GM12801 (cell line): ENCODE measurements around the gene ZNF423.

Experiments used
- TF ChIP-seq, protein P1 (sequence below): IDR thresholded peaks from one replicate; pipeline ENCODE4 v1.5.1; 2011; ENCODE audit warnings: control low read depth; ENCODE audit not compliant: insufficient read length; ENCODE audit errors: extremely low read depth

Gene ZNF423

GRCh38 chr16:49811644-49812334 is 44.1 kb downstream of the ZNF423 start:
- TF ChIP-seq, protein P1, sequence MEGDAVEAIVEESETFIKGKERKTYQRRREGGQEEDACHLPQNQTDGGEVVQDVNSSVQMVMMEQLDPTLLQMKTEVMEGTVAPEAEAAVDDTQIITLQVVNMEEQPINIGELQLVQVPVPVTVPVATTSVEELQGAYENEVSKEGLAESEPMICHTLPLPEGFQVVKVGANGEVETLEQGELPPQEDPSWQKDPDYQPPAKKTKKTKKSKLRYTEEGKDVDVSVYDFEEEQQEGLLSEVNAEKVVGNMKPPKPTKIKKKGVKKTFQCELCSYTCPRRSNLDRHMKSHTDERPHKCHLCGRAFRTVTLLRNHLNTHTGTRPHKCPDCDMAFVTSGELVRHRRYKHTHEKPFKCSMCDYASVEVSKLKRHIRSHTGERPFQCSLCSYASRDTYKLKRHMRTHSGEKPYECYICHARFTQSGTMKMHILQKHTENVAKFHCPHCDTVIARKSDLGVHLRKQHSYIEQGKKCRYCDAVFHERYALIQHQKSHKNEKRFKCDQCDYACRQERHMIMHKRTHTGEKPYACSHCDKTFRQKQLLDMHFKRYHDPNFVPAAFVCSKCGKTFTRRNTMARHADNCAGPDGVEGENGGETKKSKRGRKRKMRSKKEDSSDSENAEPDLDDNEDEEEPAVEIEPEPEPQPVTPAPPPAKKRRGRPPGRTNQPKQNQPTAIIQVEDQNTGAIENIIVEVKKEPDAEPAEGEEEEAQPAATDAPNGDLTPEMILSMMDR, result no peak

DNA sequence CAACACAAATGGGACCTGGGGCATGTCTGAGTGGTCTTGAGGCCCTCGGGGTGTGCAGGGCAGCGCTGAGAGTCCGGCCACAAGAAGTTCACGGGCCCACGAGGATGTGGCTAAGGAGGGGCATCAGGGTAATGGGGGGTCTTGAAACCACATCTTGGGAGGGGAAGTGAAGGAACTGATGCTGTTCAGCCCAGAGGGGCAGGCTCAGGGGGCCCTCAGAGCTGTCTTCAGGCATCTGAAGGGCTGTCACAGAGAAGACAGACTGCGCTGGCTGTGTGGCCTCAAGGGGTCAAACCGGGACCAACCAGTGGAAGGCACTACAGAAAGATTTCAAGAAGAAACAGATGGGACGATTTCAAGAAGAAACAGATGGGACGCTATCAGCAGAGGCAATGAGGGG is 45.1 kb downstream of the ZNF423 start:
- TF ChIP-seq, protein P1, result no peak

DNA sequence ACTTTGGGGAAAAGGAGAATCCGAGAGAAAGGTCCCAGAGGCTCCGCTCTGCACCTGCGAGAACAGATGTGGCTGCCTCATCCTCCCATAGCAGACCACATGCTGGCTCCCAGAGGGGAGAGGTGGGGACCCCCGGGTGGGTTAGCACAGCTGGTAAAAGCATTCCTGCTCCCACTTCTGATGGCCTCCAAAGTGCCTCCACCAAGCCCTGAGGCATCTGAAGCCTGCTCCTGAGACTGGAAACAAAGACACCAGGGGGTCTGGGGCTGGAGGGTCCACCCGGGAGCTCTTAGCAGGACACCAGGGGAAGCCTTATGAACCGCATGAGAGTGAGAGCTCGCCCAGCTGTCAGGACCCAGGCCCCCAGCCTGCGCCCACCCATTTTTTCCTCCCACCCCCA is 46.4 kb downstream of the ZNF423 start:
- TF ChIP-seq, protein P1, result no peak

DNA sequence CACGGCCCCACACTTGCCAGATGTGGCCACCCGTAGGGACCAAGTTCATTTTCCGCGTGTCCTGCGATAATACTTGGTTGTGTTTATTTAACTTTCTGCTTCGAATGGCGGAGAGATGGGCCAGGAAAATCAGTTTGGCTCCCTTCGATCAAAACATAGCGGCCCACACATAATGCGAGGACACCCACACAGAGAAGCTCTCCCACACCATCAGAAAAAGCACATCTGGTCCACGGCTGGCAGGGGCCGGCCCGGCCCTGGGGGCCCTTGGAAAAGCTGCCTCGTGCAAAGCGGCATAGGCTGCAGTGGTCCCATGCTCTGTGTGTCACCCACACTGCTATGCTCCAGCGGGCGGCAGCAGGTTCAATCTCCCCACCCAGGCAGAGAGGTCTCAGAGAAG is 46.9 kb downstream of the ZNF423 start:
- TF ChIP-seq, protein P1, result no peak

GRCh38 chr16:49806446-49806845 is 49.5 kb downstream of the ZNF423 start:
- TF ChIP-seq, protein P1, result no peak

GRCh38 chr16:49801290-49801689 is 54.6 kb downstream of the ZNF423 start:
- TF ChIP-seq, protein P1, result no peak

DNA sequence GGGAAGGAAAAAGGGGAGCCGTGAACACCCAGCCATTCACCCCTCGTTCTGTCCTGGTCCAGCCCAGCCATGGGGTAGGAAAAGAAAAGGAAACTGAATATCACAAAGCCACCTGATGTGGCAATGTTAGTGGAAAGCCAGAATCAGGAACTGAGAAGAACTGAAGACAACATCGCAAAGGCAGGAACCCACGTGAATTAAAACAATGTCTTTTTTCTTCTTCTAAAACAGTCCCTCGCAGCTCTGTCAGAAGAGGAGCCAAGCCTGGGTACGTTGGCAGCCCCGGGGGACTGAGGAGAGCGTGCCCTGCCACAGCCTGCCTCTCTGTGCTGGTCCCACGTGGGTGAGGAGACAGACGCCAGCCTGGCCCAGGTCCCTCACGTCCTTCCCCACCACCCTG is 55.0 kb downstream of the ZNF423 start:
- TF ChIP-seq, protein P1, result no peak
